K562 (cell line): ENCODE data around the gene LTN1. TPM values are rescaled to one million over a fixed set of nuclear protein-coding genes. Genes with fewer than 3 reads are reported as not detected.
A peak's percentile ranks its signal among the peaks of the same experiment; 100 is the strongest.

Source experiments
- DPF2 ChIP-seq: fragments of 450-650 bp; IDR thresholded peaks from 2 replicates; pipeline ENCODE4 v1.6.1; 2016
- FOXM1 ChIP-seq, 2 experiments: fragments of 450-650 bp in 1 of 2; sonication (generic) in 1 of 2; formaldehyde crosslinking in 1 of 2; IDR thresholded peaks; 2 replicates each; pipeline versions ENCODE4 v1.6.1 to v1.9.0; 2017 to 2022; ENCODE audit warnings: low read depth in 2 of 2, mild to moderate bottlenecking in 2 of 2, missing genetic modification reagents in 1 of 2, moderate library complexity in 1 of 2
- JUND ChIP-seq, 2 experiments: IDR thresholded peaks; 2 replicates in 1 of 2; 3 replicates in 1 of 2; pipeline ENCODE4 v1.6.1; 2011; ENCODE audit warnings: borderline replicate concordance in 2 of 2, low read depth in 2 of 2, low read length in 2 of 2, improper control_type of control experiment in 1 of 2, missing biosample characterization in 1 of 2, missing genetic modification characterization in 1 of 2, missing genetic modification reagents in 1 of 2
- LARP7 ChIP-seq: fragments of 450-650 bp; IDR thresholded peaks from 2 replicates; pipeline ENCODE4 v1.6.1; 2016
- polyA plus RNA-seq, 8 experiments: library from polyadenylated mRNA; depleted of rRNA in 4 of 8; stranded (reverse) in 5 of 8; unstranded in 3 of 8; fragments of >200 nt; fragmentation: Nextera tagmentation in 2 of 8; fragmentation: Illumina TruSeq in 1 of 8; extraction: Ambion mirVana in 2 of 8; extraction: Trizol in 1 of 8; gene quantifications; 2 replicates each; pipeline versions ENCODE4 v1.2.1 to v1.2.3, GENCODE V29; 2011 to 2014; ENCODE audit warnings: inconsistent platforms in 1 of 8, missing spikeins in 1 of 8
- total RNA-seq, 7 experiments: library from RNA; depleted of rRNA in 6 of 7; stranded (reverse); fragments of >200 nt in 6 of 7; fragmentation: Illumina TruSeq in 2 of 7; extraction: Trizol in 2 of 7; gene quantifications; 2 replicates each; pipeline versions ENCODE4 v1.2.1 to v1.2.3, GENCODE V29; 2011 to 2021; ENCODE audit warnings: low replicate concordance in 1 of 7
- TF ChIP-seq, protein P1 (sequence below), 2 experiments: IDR thresholded peaks in 1 of 2; conservative IDR thresholded peaks in 1 of 2; 2 replicates each; pipeline ENCODE4 v1.6.1; 2016; ENCODE audit warnings: low read depth in 2 of 2, mild to moderate bottlenecking in 1 of 2, missing compliant biosample characterization in 1 of 2, missing genetic modification characterization in 1 of 2, moderate library complexity in 1 of 2
- TF ChIP-seq, protein P2 (sequence below), 3 experiments: IDR thresholded peaks in 2 of 3; conservative IDR thresholded peaks in 1 of 3; 2 replicates each; pipeline ENCODE4 v1.5.1; 2011 to 2012; ENCODE audit warnings: low read length in 3 of 3, mild to moderate bottlenecking in 3 of 3, control low read depth in 2 of 3, improper control_type of control experiment in 1 of 3, inconsistent platforms in 1 of 3, low read depth in 1 of 3, mixed read lengths in 1 of 3, moderate library complexity in 1 of 3; ENCODE audit not compliant: insufficient read depth in 2 of 3
- TF ChIP-seq, protein P3 (sequence below): fragments of 250-450 bp; sonication (Bioruptor Pico); IDR thresholded peaks from 2 replicates; pipeline ENCODE4 v1.5.0; 2021; ENCODE audit warnings: mild to moderate bottlenecking, borderline replicate concordance
- TF ChIP-seq, protein P4 (sequence below), 2 experiments: fragments of 450-650 bp in 1 of 2; sonication (generic) in 1 of 2; formaldehyde crosslinking in 1 of 2; IDR thresholded peaks; 2 replicates each; pipeline versions ENCODE4 v1.7.1 to v1.9.0; 2016 to 2022; ENCODE audit warnings: inconsistent platforms in 1 of 2, mild to moderate bottlenecking in 1 of 2, missing genetic modification reagents in 1 of 2

The LTN1 gene
- total and polyA plus RNA-seq, 9 of the 15 experiments (the other 6 are each of a cell fraction or from before 2014, with no cell fraction given) = 15.7 to 49.6 (median 28.7) TPM

DNA sequence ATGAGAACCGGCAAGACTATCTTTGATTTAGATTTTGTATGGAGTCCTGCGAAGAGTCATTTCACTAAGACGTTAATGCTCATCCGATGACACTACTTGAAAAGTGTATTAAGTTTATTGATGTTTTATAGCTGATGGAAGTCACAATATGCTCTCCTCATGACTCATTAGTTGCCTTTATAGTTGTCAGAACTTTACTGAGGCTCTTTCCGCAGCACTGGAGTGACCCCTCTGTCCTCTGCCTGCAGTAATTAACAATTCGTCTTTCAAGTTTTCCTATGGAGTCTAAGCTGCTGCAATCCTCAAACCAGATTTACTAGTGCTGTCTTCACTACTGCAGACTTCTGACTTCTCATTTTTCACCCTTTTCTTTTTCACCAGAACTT is 32.6 kb upstream of the LTN1 start (continued):
- TF ChIP-seq, protein P1, sequence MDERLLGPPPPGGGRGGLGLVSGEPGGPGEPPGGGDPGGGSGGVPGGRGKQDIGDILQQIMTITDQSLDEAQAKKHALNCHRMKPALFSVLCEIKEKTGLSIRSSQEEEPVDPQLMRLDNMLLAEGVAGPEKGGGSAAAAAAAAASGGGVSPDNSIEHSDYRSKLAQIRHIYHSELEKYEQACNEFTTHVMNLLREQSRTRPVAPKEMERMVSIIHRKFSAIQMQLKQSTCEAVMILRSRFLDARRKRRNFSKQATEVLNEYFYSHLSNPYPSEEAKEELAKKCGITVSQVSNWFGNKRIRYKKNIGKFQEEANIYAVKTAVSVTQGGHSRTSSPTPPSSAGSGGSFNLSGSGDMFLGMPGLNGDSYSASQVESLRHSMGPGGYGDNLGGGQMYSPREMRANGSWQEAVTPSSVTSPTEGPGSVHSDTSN (CRISPR knock-in tag; IDR thresholded peaks at IDR 0.05; ENCODE audit: low read depth) = no peak
- TF ChIP-seq, protein P1 (tag; conservative IDR thresholded peaks at IDR 0.05; ENCODE audit: low read depth) = 0 out of 2 replicates have a peak, but pooled peaks have one; percentile 4
- TF ChIP-seq, protein P2, sequence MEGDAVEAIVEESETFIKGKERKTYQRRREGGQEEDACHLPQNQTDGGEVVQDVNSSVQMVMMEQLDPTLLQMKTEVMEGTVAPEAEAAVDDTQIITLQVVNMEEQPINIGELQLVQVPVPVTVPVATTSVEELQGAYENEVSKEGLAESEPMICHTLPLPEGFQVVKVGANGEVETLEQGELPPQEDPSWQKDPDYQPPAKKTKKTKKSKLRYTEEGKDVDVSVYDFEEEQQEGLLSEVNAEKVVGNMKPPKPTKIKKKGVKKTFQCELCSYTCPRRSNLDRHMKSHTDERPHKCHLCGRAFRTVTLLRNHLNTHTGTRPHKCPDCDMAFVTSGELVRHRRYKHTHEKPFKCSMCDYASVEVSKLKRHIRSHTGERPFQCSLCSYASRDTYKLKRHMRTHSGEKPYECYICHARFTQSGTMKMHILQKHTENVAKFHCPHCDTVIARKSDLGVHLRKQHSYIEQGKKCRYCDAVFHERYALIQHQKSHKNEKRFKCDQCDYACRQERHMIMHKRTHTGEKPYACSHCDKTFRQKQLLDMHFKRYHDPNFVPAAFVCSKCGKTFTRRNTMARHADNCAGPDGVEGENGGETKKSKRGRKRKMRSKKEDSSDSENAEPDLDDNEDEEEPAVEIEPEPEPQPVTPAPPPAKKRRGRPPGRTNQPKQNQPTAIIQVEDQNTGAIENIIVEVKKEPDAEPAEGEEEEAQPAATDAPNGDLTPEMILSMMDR (IDR thresholded peaks at IDR 0.05 in 2 of 3, conservative IDR thresholded peaks at IDR 0.05 in 1 of 3; ENCODE audit: insufficient read depth in 2 of 3, low read depth in 1 of 3, low read length in 3 of 3) = 0 out of 6 replicates have a peak, but pooled peaks of 1 of the 3 experiments have one; percentile 10
- TF ChIP-seq DPF2 (peak; percentile 9; the same call in 1 of the 2 replicates), FOXM1 (IDR thresholded peaks at IDR 0.05; ENCODE audit: low read depth) (no peak), FOXM1 (CRISPR knock-in tag; IDR thresholded peaks at IDR 0.05; ENCODE audit: low read depth) (no peak), LARP7 (no peak), JUND (IDR thresholded peaks at IDR 0.05; ENCODE audit: borderline replicate concordance, low read depth, low read length) (no peak), JUND (tag; IDR thresholded peaks at IDR 0.05; ENCODE audit: borderline replicate concordance, low read depth, low read length) (peak; percentile 7; the same call in 1 of the 3 replicates)
- TF ChIP-seq, protein P3, sequence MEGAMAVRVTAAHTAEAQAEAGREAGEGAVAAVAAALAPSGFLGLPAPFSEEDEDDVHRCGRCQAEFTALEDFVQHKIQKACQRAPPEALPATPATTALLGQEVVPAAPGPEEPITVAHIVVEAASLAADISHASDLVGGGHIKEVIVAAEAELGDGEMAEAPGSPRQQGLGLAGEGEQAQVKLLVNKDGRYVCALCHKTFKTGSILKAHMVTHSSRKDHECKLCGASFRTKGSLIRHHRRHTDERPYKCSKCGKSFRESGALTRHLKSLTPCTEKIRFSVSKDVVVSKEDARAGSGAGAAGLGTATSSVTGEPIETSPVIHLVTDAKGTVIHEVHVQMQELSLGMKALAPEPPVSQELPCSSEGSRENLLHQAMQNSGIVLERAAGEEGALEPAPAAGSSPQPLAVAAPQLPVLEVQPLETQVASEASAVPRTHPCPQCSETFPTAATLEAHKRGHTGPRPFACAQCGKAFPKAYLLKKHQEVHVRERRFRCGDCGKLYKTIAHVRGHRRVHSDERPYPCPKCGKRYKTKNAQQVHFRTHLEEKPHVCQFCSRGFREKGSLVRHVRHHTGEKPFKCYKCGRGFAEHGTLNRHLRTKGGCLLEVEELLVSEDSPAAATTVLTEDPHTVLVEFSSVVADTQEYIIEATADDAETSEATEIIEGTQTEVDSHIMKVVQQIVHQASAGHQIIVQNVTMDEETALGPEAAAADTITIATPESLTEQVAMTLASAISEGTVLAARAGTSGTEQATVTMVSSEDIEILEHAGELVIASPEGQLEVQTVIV = 0 out of 2 replicates have a peak, but pooled peaks have one; percentile 36
- TF ChIP-seq, protein P4, sequence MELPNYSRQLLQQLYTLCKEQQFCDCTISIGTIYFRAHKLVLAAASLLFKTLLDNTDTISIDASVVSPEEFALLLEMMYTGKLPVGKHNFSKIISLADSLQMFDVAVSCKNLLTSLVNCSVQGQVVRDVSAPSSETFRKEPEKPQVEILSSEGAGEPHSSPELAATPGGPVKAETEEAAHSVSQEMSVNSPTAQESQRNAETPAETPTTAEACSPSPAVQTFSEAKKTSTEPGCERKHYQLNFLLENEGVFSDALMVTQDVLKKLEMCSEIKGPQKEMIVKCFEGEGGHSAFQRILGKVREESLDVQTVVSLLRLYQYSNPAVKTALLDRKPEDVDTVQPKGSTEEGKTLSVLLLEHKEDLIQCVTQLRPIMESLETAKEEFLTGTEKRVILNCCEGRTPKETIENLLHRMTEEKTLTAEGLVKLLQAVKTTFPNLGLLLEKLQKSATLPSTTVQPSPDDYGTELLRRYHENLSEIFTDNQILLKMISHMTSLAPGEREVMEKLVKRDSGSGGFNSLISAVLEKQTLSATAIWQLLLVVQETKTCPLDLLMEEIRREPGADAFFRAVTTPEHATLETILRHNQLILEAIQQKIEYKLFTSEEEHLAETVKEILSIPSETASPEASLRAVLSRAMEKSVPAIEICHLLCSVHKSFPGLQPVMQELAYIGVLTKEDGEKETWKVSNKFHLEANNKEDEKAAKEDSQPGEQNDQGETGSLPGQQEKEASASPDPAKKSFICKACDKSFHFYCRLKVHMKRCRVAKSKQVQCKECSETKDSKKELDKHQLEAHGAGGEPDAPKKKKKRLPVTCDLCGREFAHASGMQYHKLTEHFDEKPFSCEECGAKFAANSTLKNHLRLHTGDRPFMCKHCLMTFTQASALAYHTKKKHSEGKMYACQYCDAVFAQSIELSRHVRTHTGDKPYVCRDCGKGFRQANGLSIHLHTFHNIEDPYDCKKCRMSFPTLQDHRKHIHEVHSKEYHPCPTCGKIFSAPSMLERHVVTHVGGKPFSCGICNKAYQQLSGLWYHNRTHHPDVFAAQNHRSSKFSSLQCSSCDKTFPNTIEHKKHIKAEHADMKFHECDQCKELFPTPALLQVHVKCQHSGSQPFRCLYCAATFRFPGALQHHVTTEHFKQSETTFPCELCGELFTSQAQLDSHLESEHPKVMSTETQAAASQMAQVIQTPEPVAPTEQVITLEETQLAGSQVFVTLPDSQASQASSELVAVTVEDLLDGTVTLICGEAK (IDR thresholded peaks at IDR 0.05) = no peak
- TF ChIP-seq, protein P4 (CRISPR knock-in tag; IDR thresholded peaks at IDR 0.05) = no peak
